ENCODE data around the gene CHN2. TPM values are rescaled to one million over a fixed set of nuclear protein-coding genes. Genes with fewer than 3 reads are reported as not detected.
A peak's percentile ranks its signal among the peaks of the same experiment; 100 is the strongest.

CHN2 gene
- total RNA-seq, 1 experiment from 2014 or later = 2.1 TPM

DNA sequence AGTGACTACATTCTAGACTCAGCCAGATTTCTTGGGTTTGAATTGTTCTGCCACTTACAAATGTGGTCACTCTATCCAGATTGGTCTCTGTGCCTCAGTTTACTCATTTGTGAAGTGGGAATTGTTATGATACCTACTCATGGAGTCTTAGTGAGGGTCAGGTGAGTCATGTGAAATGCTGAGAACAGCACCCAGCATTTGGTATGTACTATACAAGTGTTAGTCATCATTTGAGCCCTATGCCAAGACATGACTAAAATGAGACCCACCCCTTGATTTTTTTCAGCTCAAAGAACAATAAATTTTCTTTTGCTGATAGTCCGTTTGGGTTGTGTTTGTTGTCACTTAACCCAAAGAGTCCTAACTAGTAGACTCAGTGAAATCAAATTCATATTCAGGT lies 92.8 kb downstream of the CHN2 start:
- H3K9me2 ChIP-seq (ENCODE audit: insufficient read depth) = no peaks in the 10 kb centered on the region
- POLR2A ChIA-PET = no interaction called here
- no peaks in the 10 kb centered on the region for H4K20me1 ChIP-seq (ENCODE audit: insufficient read depth)
- RAD21 ChIA-PET (ENCODE audit: low non-redundant PET in 1 of 2, low total read pairs in 2 of 2, uncharacterized antibody in 2 of 2, unreplicated experiment in 2 of 2) = no interaction called here
- TF ChIP-seq SIN3A (IDR thresholded peaks at IDR 0.05; ENCODE audit: low read depth) = no peak
- peak; percentile 91 for TF ChIP-seq FOSL1 (IDR thresholded peaks at IDR 0.05; ENCODE audit: low read depth)
- no peak; the same call in 1 of the 2 replicates for TF ChIP-seq POLR2AphosphoS5 (IDR thresholded peaks at IDR 0.05; ENCODE audit: low read depth, low read length)
- peak; percentile 48 for TF ChIP-seq SRF (IDR thresholded peaks at IDR 0.05; ENCODE audit: low read depth)
- TF ChIP-seq, protein P1, sequence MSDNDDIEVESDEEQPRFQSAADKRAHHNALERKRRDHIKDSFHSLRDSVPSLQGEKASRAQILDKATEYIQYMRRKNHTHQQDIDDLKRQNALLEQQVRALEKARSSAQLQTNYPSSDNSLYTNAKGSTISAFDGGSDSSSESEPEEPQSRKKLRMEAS (IDR thresholded peaks at IDR 0.05) = no peak; the same call in 1 of the 2 replicates
- no peak for TF ChIP-seq CEBPB (IDR thresholded peaks at IDR 0.05; ENCODE audit: low read depth)
- TF ChIP-seq, protein P2, sequence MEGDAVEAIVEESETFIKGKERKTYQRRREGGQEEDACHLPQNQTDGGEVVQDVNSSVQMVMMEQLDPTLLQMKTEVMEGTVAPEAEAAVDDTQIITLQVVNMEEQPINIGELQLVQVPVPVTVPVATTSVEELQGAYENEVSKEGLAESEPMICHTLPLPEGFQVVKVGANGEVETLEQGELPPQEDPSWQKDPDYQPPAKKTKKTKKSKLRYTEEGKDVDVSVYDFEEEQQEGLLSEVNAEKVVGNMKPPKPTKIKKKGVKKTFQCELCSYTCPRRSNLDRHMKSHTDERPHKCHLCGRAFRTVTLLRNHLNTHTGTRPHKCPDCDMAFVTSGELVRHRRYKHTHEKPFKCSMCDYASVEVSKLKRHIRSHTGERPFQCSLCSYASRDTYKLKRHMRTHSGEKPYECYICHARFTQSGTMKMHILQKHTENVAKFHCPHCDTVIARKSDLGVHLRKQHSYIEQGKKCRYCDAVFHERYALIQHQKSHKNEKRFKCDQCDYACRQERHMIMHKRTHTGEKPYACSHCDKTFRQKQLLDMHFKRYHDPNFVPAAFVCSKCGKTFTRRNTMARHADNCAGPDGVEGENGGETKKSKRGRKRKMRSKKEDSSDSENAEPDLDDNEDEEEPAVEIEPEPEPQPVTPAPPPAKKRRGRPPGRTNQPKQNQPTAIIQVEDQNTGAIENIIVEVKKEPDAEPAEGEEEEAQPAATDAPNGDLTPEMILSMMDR (IDR thresholded peaks at IDR 0.05 in 2 of 3, conservative IDR thresholded peaks at IDR 0.05 in 1 of 3; ENCODE audit: borderline replicate concordance in 1 of 3, insufficient read depth in 1 of 3, low read depth in 2 of 3, low read length in 2 of 3) = no peak
- TF ChIP-seq CBX3 (IDR thresholded peaks at IDR 0.05; ENCODE audit: low read depth) = 0 out of 2 replicates have a peak, but pooled peaks have one; percentile 41
- no peak for TF ChIP-seq ZFX (IDR thresholded peaks at IDR 0.05)
- no peak for TF ChIP-seq ZNF274 (IDR thresholded peaks at IDR 0.05; ENCODE audit: low read depth, low read length)
- peak; percentile 52 for TF ChIP-seq SP1 (IDR thresholded peaks at IDR 0.05; ENCODE audit: low read depth)
- TF ChIP-seq, protein P3, sequence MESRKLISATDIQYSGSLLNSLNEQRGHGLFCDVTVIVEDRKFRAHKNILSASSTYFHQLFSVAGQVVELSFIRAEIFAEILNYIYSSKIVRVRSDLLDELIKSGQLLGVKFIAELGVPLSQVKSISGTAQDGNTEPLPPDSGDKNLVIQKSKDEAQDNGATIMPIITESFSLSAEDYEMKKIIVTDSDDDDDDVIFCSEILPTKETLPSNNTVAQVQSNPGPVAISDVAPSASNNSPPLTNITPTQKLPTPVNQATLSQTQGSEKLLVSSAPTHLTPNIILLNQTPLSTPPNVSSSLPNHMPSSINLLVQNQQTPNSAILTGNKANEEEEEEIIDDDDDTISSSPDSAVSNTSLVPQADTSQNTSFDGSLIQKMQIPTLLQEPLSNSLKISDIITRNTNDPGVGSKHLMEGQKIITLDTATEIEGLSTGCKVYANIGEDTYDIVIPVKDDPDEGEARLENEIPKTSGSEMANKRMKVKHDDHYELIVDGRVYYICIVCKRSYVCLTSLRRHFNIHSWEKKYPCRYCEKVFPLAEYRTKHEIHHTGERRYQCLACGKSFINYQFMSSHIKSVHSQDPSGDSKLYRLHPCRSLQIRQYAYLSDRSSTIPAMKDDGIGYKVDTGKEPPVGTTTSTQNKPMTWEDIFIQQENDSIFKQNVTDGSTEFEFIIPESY (IDR thresholded peaks at IDR 0.05; ENCODE audit: extremely low read depth, insufficient replicate concordance, low read length) = no peak
- TF ChIP-seq JUND (IDR thresholded peaks at IDR 0.05) = peak; percentile 87
- TF ChIP-seq POLR2A (IDR thresholded peaks at IDR 0.05; ENCODE audit: borderline replicate concordance, extremely low read depth, insufficient read depth, insufficient read length) = no peak
- CTCF ChIA-PET = interaction anchor here (1.0 to 1.7 kb wide), 2 partner anchors 10 to 98 kb away, joined by 4 to 5 read pairs; no protein-coding TSS in a partner anchor
- H3K4me3 ChIP-seq (replicated peaks in 1 of 2; ENCODE audit: low read depth in 1 of 2, low read length in 2 of 2) = no peak overlapping the region
- H2AFZ ChIP-seq (ENCODE audit: low read depth, low read length, poor library complexity, severe bottlenecking) = no peak overlapping the region
- H3K9me3 ChIP-seq (ENCODE audit: control insufficient read depth in 1 of 2, insufficient read depth in 1 of 2, low read depth in 1 of 2, low read length in 2 of 2) = no peaks in the 10 kb centered on the region
- no TSS peak for BruUV-seq (replicated peaks)
- H3K27ac ChIP-seq (ENCODE audit: low read depth, low read length) = no peak overlapping the region
- H3K9ac ChIP-seq (ENCODE audit: low read length) = no peak overlapping the region
- H3K4me1 ChIP-seq (ENCODE audit: control insufficient read depth in 1 of 2, insufficient read depth in 2 of 2, low read length in 2 of 2) = peaks cover 15 to 28% of the 10 kb centered on the region in 2 experiments
- H3K4me2 ChIP-seq (ENCODE audit: low read length) = peak overlapping the region; percentile 36
- H3K27me3 ChIP-seq (ENCODE audit: insufficient read depth, low read length) = no peaks in the 10 kb centered on the region
- no peaks in the 10 kb centered on the region for H3K79me2 ChIP-seq (ENCODE audit: insufficient read depth, low read length)
- no peaks in the 10 kb centered on the region for H3K36me3 ChIP-seq (ENCODE audit: control insufficient read depth in 1 of 2, insufficient read depth in 2 of 2, low read length in 2 of 2)
- ATAC-seq = peak; percentile 77
- intact Hi-C loops (cut with micrococcal nuclease) = no loop called here
- peak; percentile 64 for DNase-seq (ENCODE audit: low read depth, low spot score)

Measured in HCT116 (cell line).